Measurements from ENCODE around the gene CLCNKB. TPM values are rescaled to one million over a fixed set of nuclear protein-coding genes. Genes with fewer than 3 reads are reported as not detected.
"Not testable (repeated sequence)": the region's sequence is repeated elsewhere in the genome, so short reads cannot be mapped to it uniquely, and the experiment has no call there.

CLCNKB gene
- total RNA-seq, 2 experiments from 2014 or later = not detected

DNA sequence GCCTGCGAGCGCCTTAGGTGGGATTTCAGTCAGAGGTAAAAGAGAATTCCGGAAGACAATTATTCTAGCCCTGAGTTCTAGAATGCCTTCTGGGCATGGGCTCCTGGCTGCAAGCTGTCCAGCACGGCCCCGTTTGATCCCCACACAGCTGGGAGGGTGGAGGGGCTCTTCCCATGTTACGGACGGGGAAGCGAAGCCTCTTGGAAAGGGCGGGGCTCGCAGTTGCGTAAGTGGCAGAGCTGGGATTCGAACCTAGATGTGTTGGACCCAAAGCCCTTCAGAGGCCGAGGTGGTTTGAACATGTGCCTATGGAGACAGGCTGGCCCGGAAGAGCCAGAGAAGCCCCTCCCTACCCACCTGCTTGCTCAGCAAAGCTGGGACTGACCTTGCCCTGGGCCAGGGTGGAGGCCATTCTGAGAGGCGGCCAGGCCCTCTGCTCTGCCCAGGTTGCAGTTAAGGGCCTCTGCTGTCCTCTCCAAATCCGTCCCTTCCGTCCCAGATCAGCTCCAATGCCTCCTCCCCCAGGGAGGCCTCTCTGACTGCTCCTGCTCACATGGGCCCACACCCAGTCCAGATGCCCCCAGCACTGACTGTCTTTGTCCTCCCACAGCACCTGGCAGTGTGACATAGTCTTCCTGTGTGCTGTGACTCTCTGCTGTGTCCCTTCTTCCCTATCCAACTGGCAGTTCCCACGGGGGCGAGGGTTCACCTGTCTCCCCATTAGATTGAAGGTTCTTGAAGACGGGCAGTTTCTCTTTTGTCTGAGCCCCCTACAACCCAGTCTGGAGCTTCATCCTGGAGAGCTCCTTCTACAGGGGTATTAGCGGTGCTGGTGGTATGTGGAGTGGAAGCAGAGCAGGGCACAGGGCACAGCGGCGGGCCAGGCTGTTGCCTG is 24.6 kb upstream of the CLCNKB start:
- POLR2A ChIA-PET = interaction anchor here (0.5 kb wide), 1 partner anchor 41 kb away, joined by 3 read pairs; no protein-coding TSS in a partner anchor
- no peaks in the 10 kb centered on the region for H3K9me3 Mint-ChIP-seq
- no peak for ATAC-seq (ENCODE audit: low read depth)
- no peak overlapping the region for H3K4me3 Mint-ChIP-seq
- no peaks in the 10 kb centered on the region for H3K4me1 Mint-ChIP-seq
- no peak for DNase-seq
- no peaks in the 10 kb centered on the region for H3K36me3 Mint-ChIP-seq
- no peak overlapping the region for H3K27ac Mint-ChIP-seq
- peaks cover 4% of the 10 kb centered on the region for H3K27me3 Mint-ChIP-seq

GRCh38 chr1:16019644-16020277 is 23.8 kb upstream of the CLCNKB start:
- Mint-ChIP-seq H3K36me3 (no peaks in the 10 kb centered on the region), H3K4me1 (no peaks in the 10 kb centered on the region), H3K27me3 (peaks cover under 1% of the 10 kb centered on the region), H3K27ac (no peak overlapping the region), H3K9me3 (no peaks in the 10 kb centered on the region), H3K4me3 (no peak overlapping the region)
- ATAC-seq (ENCODE audit: low read depth) = no peak
- POLR2A ChIA-PET = interaction anchor here (0.7 kb wide), 1 partner anchor 21 kb away, joined by 4 read pairs; no protein-coding TSS in a partner anchor
- DNase-seq = no peak

DNA sequence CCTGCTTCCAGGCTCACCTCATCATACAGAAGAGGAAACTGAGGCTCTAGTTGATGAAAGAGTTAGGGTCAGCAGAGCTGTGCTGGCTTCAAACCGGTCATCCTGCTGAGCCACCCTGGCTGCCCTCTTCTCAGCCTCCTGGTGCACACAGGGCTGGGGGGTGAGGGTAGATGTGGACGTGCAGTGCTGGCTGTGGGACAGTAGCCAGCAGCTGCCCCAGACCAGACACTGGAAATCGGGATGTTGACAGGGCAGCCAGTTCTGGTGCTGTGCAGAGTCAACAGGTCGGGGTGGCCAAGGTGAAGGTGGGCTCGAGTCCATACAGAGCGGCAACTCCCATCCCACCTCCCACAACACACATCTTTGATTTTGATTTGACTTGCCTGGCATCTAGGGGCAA is 23.3 kb upstream of the CLCNKB start:
- Mint-ChIP-seq H3K36me3 (no peaks in the 10 kb centered on the region), H3K9me3 (no peaks in the 10 kb centered on the region), H3K4me3 (no peak overlapping the region), H3K4me1 (no peaks in the 10 kb centered on the region), H3K27me3 (no peaks in the 10 kb centered on the region), H3K27ac (no peak overlapping the region)
- DNase-seq (no peak), ATAC-seq (ENCODE audit: low read depth) (no peak)
- POLR2A ChIA-PET = interaction anchor here (0.7 kb wide), 1 partner anchor 22 kb away, joined by 4 read pairs; no protein-coding TSS in a partner anchor

DNA sequence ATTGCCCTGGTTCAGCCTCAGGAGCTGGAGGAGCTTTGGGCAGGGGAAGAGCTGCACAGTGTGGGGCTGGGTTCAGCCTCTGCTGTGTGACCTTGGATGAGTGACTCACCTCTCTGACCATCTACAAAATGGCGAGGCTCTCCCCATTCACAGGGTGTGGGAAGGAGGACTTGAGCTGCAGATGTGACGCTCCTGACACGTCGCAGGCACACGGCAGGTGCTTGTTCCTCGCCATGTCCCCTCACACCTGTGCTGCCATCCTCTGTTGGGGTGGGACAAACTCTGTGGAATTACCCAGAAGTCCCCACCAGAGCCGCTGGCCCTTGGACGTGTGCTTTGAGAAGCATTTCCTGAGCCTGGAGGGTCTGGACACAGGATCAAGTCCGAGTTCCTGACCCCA is 22.7 kb upstream of the CLCNKB start:
- H3K27me3 Mint-ChIP-seq; DNase-seq; H3K27ac Mint-ChIP-seq; H3K4me1 Mint-ChIP-seq; H3K36me3 Mint-ChIP-seq; H3K4me3 Mint-ChIP-seq; POLR2A ChIA-PET; H3K9me3 Mint-ChIP-seq; ATAC-seq (ENCODE audit: low read depth): not testable (repeated sequence)

DNA sequence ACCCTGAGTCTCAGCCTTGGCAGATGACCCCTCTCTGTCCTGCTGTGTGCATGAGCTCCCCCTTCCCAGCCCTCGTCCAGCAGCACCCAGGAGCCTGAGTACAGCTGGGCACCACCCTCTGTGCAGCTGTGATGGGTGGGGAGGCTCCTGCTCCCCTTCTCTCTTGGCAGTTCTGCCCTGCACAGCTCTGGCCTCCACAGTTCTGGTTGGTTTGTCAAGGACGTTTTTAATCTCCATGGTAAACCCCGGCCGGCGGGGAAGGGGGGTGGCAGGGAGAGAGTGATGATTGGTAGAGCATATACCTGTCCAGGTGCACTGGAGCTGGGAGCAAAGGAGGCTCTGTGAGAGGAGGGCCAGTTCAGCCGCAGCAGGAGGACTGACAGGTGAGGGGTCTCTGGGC is 21.9 kb upstream of the CLCNKB start, which contains the start of gene CLCNKA:
Gene CLCNKA, plus strand, starts transcription at position 356 of the 400 bp plus-strand sequence. CDS start 584 bp downstream, outside the sequence.
- DNase-seq (no peak), ATAC-seq (ENCODE audit: low read depth) (no peak)
- no peak within 1 kb of the TSS for H3K4me3 Mint-ChIP-seq
- H3K36me3 Mint-ChIP-seq = no peaks in the 10 kb centered on the region
- POLR2A ChIA-PET = no interaction called here
- H3K27me3 Mint-ChIP-seq = no peaks in the 10 kb centered on the region
- H3K4me1 Mint-ChIP-seq = no peaks in the 10 kb centered on the region
- no peaks in the 10 kb centered on the region for H3K9me3 Mint-ChIP-seq
- no peak within 1 kb of the TSS for H3K27ac Mint-ChIP-seq

DNA sequence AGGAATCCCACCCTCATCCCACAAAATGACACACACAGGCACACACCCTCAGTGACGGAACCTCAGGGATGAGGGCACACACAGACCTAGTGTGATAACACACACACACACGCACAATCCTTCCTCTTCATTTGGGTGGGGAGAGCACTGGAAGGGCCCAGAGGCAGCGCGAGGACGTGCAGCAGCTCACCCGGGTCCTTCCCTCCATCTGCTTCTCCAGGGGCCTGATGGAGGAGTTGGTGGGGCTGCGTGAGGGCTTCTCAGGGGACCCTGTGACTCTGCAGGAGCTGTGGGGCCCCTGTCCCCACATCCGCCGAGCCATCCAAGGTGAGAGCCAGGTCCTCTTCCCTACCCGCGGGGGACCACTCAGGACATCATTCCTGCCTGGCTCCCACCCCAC is 21.2 kb upstream of the CLCNKB start:
- DNase-seq (no peak), ATAC-seq (ENCODE audit: low read depth) (no peak)
- no peaks in the 10 kb centered on the region for H3K27me3 Mint-ChIP-seq
- no peaks in the 10 kb centered on the region for H3K9me3 Mint-ChIP-seq
- no peak overlapping the region for H3K4me3 Mint-ChIP-seq
- no peaks in the 10 kb centered on the region for H3K36me3 Mint-ChIP-seq
- POLR2A ChIA-PET = no interaction called here
- H3K4me1 Mint-ChIP-seq = no peaks in the 10 kb centered on the region
- H3K27ac Mint-ChIP-seq = no peak overlapping the region

DNA sequence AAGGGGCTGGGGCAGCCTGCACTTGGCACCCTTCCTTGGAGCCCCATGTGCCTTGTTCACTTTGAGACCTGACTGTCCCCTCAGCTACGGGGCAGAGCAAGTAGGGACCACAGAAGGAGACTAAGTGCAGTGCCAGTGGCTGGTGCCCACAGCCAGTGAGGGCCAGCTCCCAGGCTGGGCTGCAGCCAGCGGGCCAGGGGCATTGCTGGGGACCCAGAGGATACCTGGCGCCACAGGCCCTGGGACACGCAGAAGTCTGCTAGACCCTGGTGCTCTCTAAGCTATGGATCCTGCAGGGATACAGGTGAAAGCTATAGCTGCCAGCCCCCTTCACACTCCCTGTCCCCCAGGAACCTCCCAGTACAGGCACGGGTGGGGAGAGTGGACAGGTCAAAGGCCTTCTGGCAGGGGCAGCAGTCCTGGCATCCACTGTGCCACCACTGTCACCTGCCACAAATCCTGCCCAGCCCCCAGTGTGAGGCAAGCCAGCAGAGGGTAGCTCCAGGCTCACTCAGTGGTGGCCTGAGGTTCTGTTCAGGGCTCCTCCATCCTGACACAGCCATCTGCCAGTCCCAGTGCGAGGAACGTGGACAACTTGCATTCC is 20.4 kb upstream of the CLCNKB start:
- no peak overlapping the region for H3K27ac Mint-ChIP-seq
- no peaks in the 10 kb centered on the region for H3K4me1 Mint-ChIP-seq
- H3K4me3 Mint-ChIP-seq = no peak overlapping the region
- H3K36me3 Mint-ChIP-seq = no peaks in the 10 kb centered on the region
- no peak for ATAC-seq (ENCODE audit: low read depth)
- no peak for DNase-seq
- POLR2A ChIA-PET = no interaction called here
- H3K9me3 Mint-ChIP-seq = no peaks in the 10 kb centered on the region
- peaks cover 5% of the 10 kb centered on the region for H3K27me3 Mint-ChIP-seq

DNA sequence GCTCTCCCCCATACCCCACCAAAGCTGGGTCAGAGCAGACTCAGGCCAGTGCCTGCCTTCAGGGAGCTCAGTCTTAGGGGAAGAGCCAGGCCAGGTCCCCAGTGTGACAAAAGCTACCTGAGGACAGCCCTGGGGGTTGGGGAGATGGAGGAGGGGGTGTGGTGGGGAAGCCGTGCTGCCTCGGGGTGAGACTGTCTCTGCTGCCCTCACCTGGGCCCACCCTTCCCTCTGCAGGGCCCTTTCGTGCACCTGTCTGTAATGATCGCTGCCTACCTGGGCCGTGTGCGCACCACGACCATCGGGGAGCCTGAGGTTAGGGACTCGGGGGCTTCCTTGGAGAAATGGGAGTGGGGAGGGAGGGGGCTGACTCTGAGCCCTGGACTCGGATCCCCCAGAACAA is 17.3 kb upstream of the CLCNKB start:
- peaks cover 11% of the 10 kb centered on the region for H3K27me3 Mint-ChIP-seq
- H3K4me1 Mint-ChIP-seq; H3K27ac Mint-ChIP-seq; POLR2A ChIA-PET; H3K9me3 Mint-ChIP-seq; H3K4me3 Mint-ChIP-seq; ATAC-seq (ENCODE audit: low read depth); DNase-seq; H3K36me3 Mint-ChIP-seq: not testable (repeated sequence)

- H3K4me3 Mint-ChIP-seq = no peak overlapping the region
- DNase-seq (no peak), ATAC-seq (ENCODE audit: low read depth) (peak; percentile 24)
- H3K27ac Mint-ChIP-seq = no peak overlapping the region
- peaks cover 11% of the 10 kb centered on the region for H3K27me3 Mint-ChIP-seq
- H3K36me3 Mint-ChIP-seq = no peaks in the 10 kb centered on the region
- H3K9me3 Mint-ChIP-seq = no peaks in the 10 kb centered on the region
- POLR2A ChIA-PET = no interaction called here
- no peaks in the 10 kb centered on the region for H3K4me1 Mint-ChIP-seq
These were observed 16.7 kb upstream of the CLCNKB start for GRCh38 chr1:16026723-16027484.

GRCh38 chr1:16028237-16029002 is 15.2 kb upstream of the CLCNKB start:
- no peaks in the 10 kb centered on the region for H3K9me3 Mint-ChIP-seq
- DNase-seq (no peak), ATAC-seq (ENCODE audit: low read depth) (no peak)
- H3K27me3 Mint-ChIP-seq = peaks cover 11% of the 10 kb centered on the region
- H3K36me3 Mint-ChIP-seq = no peaks in the 10 kb centered on the region
- no peaks in the 10 kb centered on the region for H3K4me1 Mint-ChIP-seq
- H3K4me3 Mint-ChIP-seq = no peak overlapping the region
- POLR2A ChIA-PET = no interaction called here
- no peak overlapping the region for H3K27ac Mint-ChIP-seq

GRCh38 chr1:16029003-16029268 is 14.6 kb upstream of the CLCNKB start:
- H3K9me3 Mint-ChIP-seq; H3K36me3 Mint-ChIP-seq; H3K27ac Mint-ChIP-seq; ATAC-seq (ENCODE audit: low read depth); DNase-seq; H3K4me3 Mint-ChIP-seq; POLR2A ChIA-PET; H3K4me1 Mint-ChIP-seq: not testable (repeated sequence)
- H3K27me3 Mint-ChIP-seq = peaks cover 11% of the 10 kb centered on the region

GRCh38 chr1:16029288-16029687 is 14.3 kb upstream of the CLCNKB start:
- Mint-ChIP-seq H3K36me3 (no peaks in the 10 kb centered on the region), H3K4me1 (no peaks in the 10 kb centered on the region), H3K27me3 (peaks cover 11% of the 10 kb centered on the region), H3K9me3 (no peaks in the 10 kb centered on the region), H3K4me3 (no peak overlapping the region), H3K27ac (no peak overlapping the region)
- POLR2A ChIA-PET = no interaction called here
- DNase-seq (no peak), ATAC-seq (ENCODE audit: low read depth) (no peak)

- Mint-ChIP-seq H3K4me3 (no peak overlapping the region), H3K9me3 (no peaks in the 10 kb centered on the region), H3K27ac (no peak overlapping the region), H3K4me1 (no peaks in the 10 kb centered on the region), H3K36me3 (no peaks in the 10 kb centered on the region), H3K27me3 (peaks cover 11% of the 10 kb centered on the region)
- POLR2A ChIA-PET = no interaction called here
- DNase-seq (no peak), ATAC-seq (ENCODE audit: low read depth) (no peak)
These were observed 12.0 kb upstream of the CLCNKB start for GRCh38 chr1:16031551-16031950.
